ENCODE measurements around the gene DNAH11. TPM values are rescaled to one million over a fixed set of nuclear protein-coding genes. Genes with fewer than 3 reads are reported as not detected.

DNAH11 gene
- total RNA-seq, 6 donors from 2014 or later: 4.2 to 45.5 (median 12.0) TPM

- H3K4me1 ChIP-seq: no peaks in the 10 kb centered on the region
- H3K27ac ChIP-seq: no peak overlapping the region
- 71 to 75% methylated on average over 3 of the region's 3 CpGs for WGBS, 2 donors
- no peaks in the 10 kb centered on the region for H3K36me3 ChIP-seq
- no peak for TF ChIP-seq CTCF (IDR thresholded peaks at IDR 0.05)
- TF ChIP-seq POLR2A (IDR thresholded peaks at IDR 0.05): no peak
- TF ChIP-seq POLR2AphosphoS5 (IDR thresholded peaks at IDR 0.05): no peak
- TF ChIP-seq EP300 (IDR thresholded peaks at IDR 0.05): no peak
- H3K4me3 ChIP-seq: no peak overlapping the region
- no peak for DNase-seq
- no peaks in the 10 kb centered on the region for H3K9me3 ChIP-seq
- ATAC-seq (ENCODE audit: low FRiP score in 2 of 2): no peak
- H3K27me3 ChIP-seq: no peaks in the 10 kb centered on the region
Observed at GRCh38 chr7:21608465-21608864, 65.6 kb downstream of the DNAH11 start.

- Histone ChIP-seq H3K27me3 (no peaks in the 10 kb centered on the region), H3K4me3 (no peak overlapping the region), H3K4me1 (no peaks in the 10 kb centered on the region), H3K27ac (no peak overlapping the region), H3K9me3 (no peaks in the 10 kb centered on the region), H3K36me3 (no peaks in the 10 kb centered on the region)
- DNase-seq (no peak), ATAC-seq (ENCODE audit: low FRiP score in 2 of 2) (no peak)
- TF ChIP-seq CTCF (IDR thresholded peaks at IDR 0.05): no peak
- no peak for TF ChIP-seq POLR2AphosphoS5 (IDR thresholded peaks at IDR 0.05)
- TF ChIP-seq EP300 (IDR thresholded peaks at IDR 0.05): no peak
- no peak for TF ChIP-seq POLR2A (IDR thresholded peaks at IDR 0.05)
- 75 to 97% methylated on average over 3 to 4 of the region's 4 CpGs for WGBS, 2 donors
Observed at GRCh38 chr7:21611129-21611528, 68.3 kb downstream of the DNAH11 start.

- H3K36me3 ChIP-seq: no peaks in the 10 kb centered on the region
- WGBS, 2 donors: 68 to 86% methylated on average over 2 of the region's 2 CpGs
- peak overlapping the region in 2 of 4 donors; percentile 35 for H3K27ac ChIP-seq
- DNase-seq (no peak), ATAC-seq (ENCODE audit: low FRiP score in 2 of 2) (no peak)
- H3K27me3 ChIP-seq: no peaks in the 10 kb centered on the region
- H3K9me3 ChIP-seq: no peaks in the 10 kb centered on the region
- peaks cover 0 to 16% (median 5%) of the 10 kb centered on the region in 4 donors for H3K4me1 ChIP-seq
- H3K4me3 ChIP-seq: no peak overlapping the region
- TF ChIP-seq EP300 (IDR thresholded peaks at IDR 0.05) (no peak), POLR2AphosphoS5 (IDR thresholded peaks at IDR 0.05) (no peak), CTCF (IDR thresholded peaks at IDR 0.05) (no peak), POLR2A (IDR thresholded peaks at IDR 0.05) (no peak)
Observed at GRCh38 chr7:21616091-21616490, 73.3 kb downstream of the DNAH11 start.

GRCh38 chr7:21616796-21617436, 74.1 kb downstream of the DNAH11 start:
- H3K4me1 ChIP-seq: peaks cover 0 to 16% (median 5%) of the 10 kb centered on the region in 4 donors
- no peak for DNase-seq
- no peaks in the 10 kb centered on the region for H3K9me3 ChIP-seq
- H3K27ac ChIP-seq: peak overlapping the region; percentile 63 to 79 (median 68)
- ATAC-seq (ENCODE audit: low FRiP score in 2 of 2): peak; percentile 71 to 93
- H3K36me3 ChIP-seq: no peaks in the 10 kb centered on the region
- no peak overlapping the region for H3K4me3 ChIP-seq
- TF ChIP-seq CTCF (IDR thresholded peaks at IDR 0.05): no peak
- peak in 3 of 4 donors; percentile 43 to 97 (median 86) for TF ChIP-seq EP300 (IDR thresholded peaks at IDR 0.05)
- no peak for TF ChIP-seq POLR2A (IDR thresholded peaks at IDR 0.05)
- no peak for TF ChIP-seq POLR2AphosphoS5 (IDR thresholded peaks at IDR 0.05)
- 56 to 64% methylated on average over 7 of the region's 7 CpGs for WGBS, 2 donors
- no peaks in the 10 kb centered on the region for H3K27me3 ChIP-seq

GRCh38 chr7:21617513-21617912, 74.7 kb downstream of the DNAH11 start:
- Histone ChIP-seq H3K27ac (peak overlapping the region; percentile 63 to 79 (median 68)), H3K27me3 (no peaks in the 10 kb centered on the region), H3K4me3 (no peak overlapping the region), H3K36me3 (no peaks in the 10 kb centered on the region), H3K4me1 (peaks cover 0 to 16% (median 5%) of the 10 kb centered on the region in 4 donors), H3K9me3 (no peaks in the 10 kb centered on the region)
- 66 to 70% methylated on average over 3 of the region's 3 CpGs for WGBS, 2 donors
- TF ChIP-seq POLR2AphosphoS5 (IDR thresholded peaks at IDR 0.05): no peak
- TF ChIP-seq EP300 (IDR thresholded peaks at IDR 0.05): no peak
- TF ChIP-seq POLR2A (IDR thresholded peaks at IDR 0.05): no peak
- TF ChIP-seq CTCF (IDR thresholded peaks at IDR 0.05): no peak
- no peak for DNase-seq
- peak; percentile 18 to 61 for ATAC-seq (ENCODE audit: low FRiP score in 2 of 2)

Measured in upper lobe of left lung (tissue), 6 donors.